Spleen (tissue), 11 donors: ENCODE measurements around the gene WDR88. TPM values are rescaled to one million over a fixed set of nuclear protein-coding genes. Genes with fewer than 3 reads are reported as not detected.

Experiments
- DNase-seq: peaks from one replicate; pipeline ENCODE4 v3.0.0-alpha.2; 2020
- H3K27ac ChIP-seq, 8 donors: fragments of 200-600 bp; sonication (generic) in 7 of 8; 1 replicate in 4 of 8; 2 replicates in 4 of 8; pipeline versions ENCODE4 v1.5.0 to v1.8.0; 2016 to 2021; ENCODE audit warnings: inconsistent platforms in 4 of 8, mild to moderate bottlenecking in 4 of 8, moderate library complexity in 1 of 8
- H3K27me3 ChIP-seq, 7 donors: fragments of 200-600 bp; sonication (generic) in 6 of 7; replicated peaks in 1 of 7; 1 replicate in 4 of 7; 2 replicates in 3 of 7; pipeline versions ENCODE4 v1.5.0 to v1.8.0; 2016 to 2021; ENCODE audit warnings: inconsistent platforms in 3 of 7, mild to moderate bottlenecking in 1 of 7
- H3K36me3 ChIP-seq, 6 donors: fragments of 200-600 bp; sonication (generic) in 5 of 6; 1 replicate in 4 of 6; 2 replicates in 2 of 6; pipeline versions ENCODE4 v1.5.0 to v1.8.0; 2016 to 2021; ENCODE audit warnings: inconsistent platforms in 2 of 6
- H3K4me1 ChIP-seq, 6 donors: fragments of 200-600 bp; sonication (generic) in 5 of 6; 1 replicate in 3 of 6; 2 replicates in 3 of 6; pipeline versions ENCODE4 v1.5.0 to v1.8.0; 2016 to 2021; ENCODE audit warnings: inconsistent platforms in 3 of 6
- H3K4me3 ChIP-seq, 8 donors: fragments of 200-600 bp; sonication (generic) in 7 of 8; 1 replicate in 4 of 8; 2 replicates in 4 of 8; pipeline versions ENCODE4 v1.5.0 to v1.8.0; 2016 to 2021; ENCODE audit warnings: inconsistent platforms in 4 of 8, mild to moderate bottlenecking in 4 of 8, moderate library complexity in 2 of 8
- H3K9me3 ChIP-seq, 8 donors: fragments of 200-600 bp; sonication (generic) in 7 of 8; 1 replicate in 4 of 8; 2 replicates in 4 of 8; pipeline versions ENCODE4 v1.5.0 to v1.8.0; 2016 to 2021; ENCODE audit warnings: inconsistent platforms in 4 of 8
- POLR2A ChIP-seq, 3 donors: fragments of 450-650 bp; IDR thresholded peaks; one replicate each; pipeline ENCODE4 v1.5.1; 2017; ENCODE audit warnings: antibody characterized with exemption in 3 of 3, mild to moderate bottlenecking in 1 of 3
- POLR2AphosphoS5 ChIP-seq, 3 donors: sonication (generic); formaldehyde crosslinking; IDR thresholded peaks; one replicate each; pipeline ENCODE4 v1.5.1; 2017; ENCODE audit warnings: antibody characterized with exemption in 3 of 3
- WGBS, 5 donors: extraction: QIAGEN DNeasy Blood & Tissue Kit in 3 of 5; methylation state at CpG; one replicate each; pipeline versions ENCODE4 v1.1.5 to v1.1.7; 2013 to 2018; 5-methylcytosine and 5-hydroxymethylcytosine counted together
- intact Hi-C: fragments of 100-400 bp; cut with DNase I; formaldehyde crosslinking; loops from one replicate; pipeline ENCODE4 v1.15.0; 2023; ENCODE audit warnings: low total_unique reads
- polyA plus RNA-seq, 3 donors: library from polyadenylated mRNA; stranded (reverse); fragments of 200-250 nt; gene quantifications; one replicate each; pipeline ENCODE4 v1.2.1, GENCODE V29; 2013
- total RNA-seq, 7 donors: library from RNA; depleted of rRNA in 3 of 7; stranded (reverse); fragments of >200 nt in 3 of 7; fragmentation: NEBNext Ultra II Directional in 4 of 7; extraction: Animal tissue kit (Norgen Biotek cat#: 25700) in 4 of 7; gene quantifications; one replicate each; pipeline versions ENCODE4 v1.1.0 to v1.2.1, GENCODE V29; 2016 to 2021
- TF ChIP-seq, protein P1 (sequence below), 11 experiments: fragments of 200-600 bp in 7 of 11; fragments of 450-650 bp in 4 of 11; sonication (generic) in 4 of 11; IDR thresholded peaks in 8 of 11; conservative IDR thresholded peaks in 3 of 11; 1 replicate in 7 of 11; 2 replicates in 4 of 11; pipeline versions ENCODE4 v1.4.0 to v1.8.0; 2016 to 2021; ENCODE audit warnings: antibody characterized with exemption in 11 of 11, inconsistent platforms in 4 of 11, mild to moderate bottlenecking in 1 of 11
- donor health status: healthy with polysubstance abuse.
- donor health status: DM: no; HTN: no; CAD: no; lungs with moderate emphysema.
- donor health status: DM: no; HTN: no; CAD: no.
- donor health status: Bipolar disorder and iron deficiency.
- donor health status: healthy.
- donor health status: DM: no; HTN: no; CAD: no.
- donor health status: DM: yes; HTN: yes; CAD: no.

WDR88 gene
- total and polyA plus RNA-seq, 10 donors: 0.07 TPM; not detected in 9

DNA sequence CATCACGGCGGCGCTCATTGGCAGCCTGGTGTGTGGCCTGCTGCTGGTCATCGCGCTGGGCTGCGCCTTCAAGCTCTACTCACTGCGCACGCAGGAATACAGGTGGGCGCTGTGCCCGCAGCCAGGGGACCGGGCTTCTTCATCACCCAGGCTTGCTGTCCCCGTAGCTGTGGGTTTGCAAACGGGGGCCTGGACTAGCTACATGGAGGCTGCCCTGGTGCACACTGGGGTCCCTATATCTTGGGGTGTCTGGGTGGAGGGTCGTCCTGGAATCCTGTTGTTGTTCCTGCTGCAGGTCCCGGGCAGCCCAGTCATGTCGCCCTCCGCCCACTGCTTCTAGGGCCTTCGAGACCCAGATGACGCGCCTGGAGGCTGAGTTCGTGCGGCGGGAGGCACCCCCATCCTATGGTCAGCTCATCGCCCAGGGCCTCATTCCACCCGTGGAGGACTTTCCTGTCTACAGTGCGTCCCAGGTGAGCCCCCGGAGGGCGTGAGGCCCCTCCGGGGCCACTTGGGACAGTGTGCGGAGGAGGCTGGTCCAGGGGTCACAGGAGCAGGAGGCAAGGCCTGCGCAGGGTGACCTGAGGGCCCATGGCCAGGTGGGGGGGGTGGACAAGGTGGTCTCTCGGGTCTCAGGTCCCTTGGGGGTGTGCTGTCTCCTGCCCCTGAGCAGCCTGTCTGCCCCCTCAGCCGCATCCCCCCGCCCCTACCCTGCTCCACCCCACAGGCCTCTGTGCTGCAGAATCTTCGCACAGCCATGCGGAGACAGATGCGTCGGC, 74.5 kb downstream of the WDR88 start:
- intact Hi-C loops: no loop called here
- DNase-seq: no peak
- WGBS, 5 donors: 86 to 96% (median 94%) methylated on average over 18 to 38 of the region's 38 CpGs
- H3K36me3 ChIP-seq: peaks cover 0 to 52% (median 0%) of the 10 kb centered on the region in 6 donors
- H3K9me3 ChIP-seq: no peaks in the 10 kb centered on the region
- no peak overlapping the region for H3K4me3 ChIP-seq
- peaks cover 0 to 12% (median 3%) of the 10 kb centered on the region in 6 donors for H3K4me1 ChIP-seq
- TF ChIP-seq POLR2A (IDR thresholded peaks at IDR 0.05) (no peak), POLR2AphosphoS5 (IDR thresholded peaks at IDR 0.05) (no peak)
- TF ChIP-seq, protein P1, sequence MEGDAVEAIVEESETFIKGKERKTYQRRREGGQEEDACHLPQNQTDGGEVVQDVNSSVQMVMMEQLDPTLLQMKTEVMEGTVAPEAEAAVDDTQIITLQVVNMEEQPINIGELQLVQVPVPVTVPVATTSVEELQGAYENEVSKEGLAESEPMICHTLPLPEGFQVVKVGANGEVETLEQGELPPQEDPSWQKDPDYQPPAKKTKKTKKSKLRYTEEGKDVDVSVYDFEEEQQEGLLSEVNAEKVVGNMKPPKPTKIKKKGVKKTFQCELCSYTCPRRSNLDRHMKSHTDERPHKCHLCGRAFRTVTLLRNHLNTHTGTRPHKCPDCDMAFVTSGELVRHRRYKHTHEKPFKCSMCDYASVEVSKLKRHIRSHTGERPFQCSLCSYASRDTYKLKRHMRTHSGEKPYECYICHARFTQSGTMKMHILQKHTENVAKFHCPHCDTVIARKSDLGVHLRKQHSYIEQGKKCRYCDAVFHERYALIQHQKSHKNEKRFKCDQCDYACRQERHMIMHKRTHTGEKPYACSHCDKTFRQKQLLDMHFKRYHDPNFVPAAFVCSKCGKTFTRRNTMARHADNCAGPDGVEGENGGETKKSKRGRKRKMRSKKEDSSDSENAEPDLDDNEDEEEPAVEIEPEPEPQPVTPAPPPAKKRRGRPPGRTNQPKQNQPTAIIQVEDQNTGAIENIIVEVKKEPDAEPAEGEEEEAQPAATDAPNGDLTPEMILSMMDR (IDR thresholded peaks at IDR 0.05 in 8 of 11, conservative IDR thresholded peaks at IDR 0.05 in 3 of 11): no peak
- no peak overlapping the region for H3K27ac ChIP-seq
- H3K27me3 ChIP-seq: no peaks in the 10 kb centered on the region

DNA sequence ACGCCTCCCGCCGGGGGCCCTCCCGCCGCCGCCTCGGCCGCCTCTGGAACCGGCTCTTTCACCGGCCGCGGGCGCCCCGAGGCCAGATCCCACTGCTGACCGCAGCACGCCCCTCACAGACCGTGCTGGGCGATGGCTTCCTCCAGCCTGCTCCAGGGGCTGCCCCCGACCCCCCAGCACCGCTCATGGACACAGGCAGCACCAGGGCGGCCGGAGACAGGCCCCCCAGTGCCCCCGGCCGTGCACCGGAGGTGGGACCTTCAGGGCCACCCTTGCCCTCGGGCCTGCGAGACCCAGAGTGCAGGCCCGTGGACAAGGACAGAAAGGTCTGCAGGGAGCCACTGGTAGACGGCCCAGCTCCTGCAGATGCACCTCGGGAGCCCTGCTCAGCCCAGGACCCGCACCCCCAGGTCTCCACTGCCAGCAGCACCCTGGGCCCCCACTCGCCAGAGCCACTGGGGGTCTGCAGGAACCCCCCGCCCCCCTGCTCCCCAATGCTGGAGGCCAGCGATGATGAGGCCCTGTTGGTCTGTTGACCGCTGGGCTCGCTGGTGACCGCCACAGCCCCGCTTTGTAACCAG, 75.2 kb downstream of the WDR88 start:
- TF ChIP-seq POLR2AphosphoS5 (IDR thresholded peaks at IDR 0.05): no peak
- TF ChIP-seq, protein P1 (IDR thresholded peaks at IDR 0.05 in 8 of 11, conservative IDR thresholded peaks at IDR 0.05 in 3 of 11): no peak
- no peak for TF ChIP-seq POLR2A (IDR thresholded peaks at IDR 0.05)
- Histone ChIP-seq H3K36me3 (peaks cover 0 to 52% (median 0%) of the 10 kb centered on the region in 6 donors), H3K27me3 (no peaks in the 10 kb centered on the region), H3K4me3 (no peak overlapping the region), H3K27ac (no peak overlapping the region), H3K4me1 (peaks cover 0 to 12% (median 3%) of the 10 kb centered on the region in 6 donors), H3K9me3 (no peaks in the 10 kb centered on the region)
- WGBS, 5 donors: 89 to 97% (median 93%) methylated on average over 22 to 38 of the region's 38 CpGs
- intact Hi-C loops: no loop called here
- DNase-seq: no peak

DNA sequence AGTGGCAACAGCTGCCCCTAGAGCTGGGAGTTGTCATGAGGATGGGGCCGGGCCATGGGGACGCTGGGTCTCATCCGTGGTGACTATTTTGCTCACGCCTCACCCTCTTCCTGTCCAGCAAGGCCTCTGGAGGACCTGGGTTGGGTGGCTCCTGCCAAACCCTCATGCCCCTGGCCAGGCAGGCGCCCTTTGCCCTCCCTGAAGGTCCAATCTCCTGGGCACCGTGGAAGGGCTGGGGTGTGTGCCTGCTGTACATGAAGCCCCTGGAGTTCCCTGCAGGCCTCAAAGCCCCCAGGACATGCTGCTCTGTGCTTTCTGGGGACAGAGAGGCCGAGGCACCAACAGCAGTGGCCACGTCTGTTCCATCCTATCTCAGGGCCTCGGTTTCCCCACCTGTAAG, 76.0 kb downstream of the WDR88 start:
- Histone ChIP-seq H3K4me1 (peaks cover 0 to 12% (median 3%) of the 10 kb centered on the region in 6 donors), H3K4me3 (no peak overlapping the region), H3K36me3 (peaks cover 0 to 48% (median 0%) of the 10 kb centered on the region in 6 donors), H3K9me3 (no peaks in the 10 kb centered on the region), H3K27ac (no peak overlapping the region), H3K27me3 (no peaks in the 10 kb centered on the region)
- intact Hi-C loops: no loop called here
- TF ChIP-seq POLR2AphosphoS5 (IDR thresholded peaks at IDR 0.05): no peak
- TF ChIP-seq, protein P1 (IDR thresholded peaks at IDR 0.05 in 8 of 11, conservative IDR thresholded peaks at IDR 0.05 in 3 of 11): no peak
- no peak for TF ChIP-seq POLR2A (IDR thresholded peaks at IDR 0.05)
- DNase-seq: no peak
- WGBS, 5 donors: 55 to 83% (median 79%) methylated on average over 5 to 9 of the region's 9 CpGs; no CpG with 5 or more reads in 1 of the 5 donors

DNA sequence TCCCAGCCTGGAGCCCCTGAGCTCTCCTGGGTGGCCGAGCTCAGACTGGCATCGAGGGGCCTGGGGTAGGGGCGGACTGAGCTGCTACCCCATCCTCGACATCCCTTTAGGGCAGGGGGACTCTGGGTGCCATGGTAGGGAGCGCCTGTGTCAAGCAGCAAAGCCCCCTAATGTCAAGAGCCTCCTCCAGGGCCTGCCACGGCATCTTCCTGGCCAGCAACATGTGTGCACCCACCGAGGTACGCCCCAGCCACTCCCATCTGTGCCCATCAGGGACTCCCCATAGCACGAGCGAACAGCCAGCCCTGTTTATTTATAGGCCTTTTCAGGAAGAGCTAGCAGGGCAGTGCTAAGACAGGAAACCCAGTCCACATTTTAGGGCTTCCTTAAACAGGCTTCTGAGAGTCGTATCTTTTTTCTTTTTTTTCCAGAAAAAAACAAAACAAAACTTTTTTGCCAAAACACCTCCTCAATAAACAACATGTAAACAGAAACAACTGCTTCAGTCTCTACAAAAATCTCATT, 76.5 kb downstream of the WDR88 start:
- TF ChIP-seq POLR2AphosphoS5 (IDR thresholded peaks at IDR 0.05): no peak
- TF ChIP-seq POLR2A (IDR thresholded peaks at IDR 0.05): no peak
- TF ChIP-seq, protein P1 (IDR thresholded peaks at IDR 0.05 in 8 of 11, conservative IDR thresholded peaks at IDR 0.05 in 3 of 11): no peak
- intact Hi-C loops: no loop called here
- Histone ChIP-seq H3K4me1 (peaks cover 0 to 12% (median 3%) of the 10 kb centered on the region in 6 donors), H3K27ac (no peak overlapping the region), H3K27me3 (no peaks in the 10 kb centered on the region), H3K4me3 (no peak overlapping the region), H3K9me3 (no peaks in the 10 kb centered on the region), H3K36me3 (peaks cover 0 to 42% (median 0%) of the 10 kb centered on the region in 6 donors)
- no peak for DNase-seq
- 15 to 48% (median 45%) methylated on average over 6 to 11 of the region's 11 CpGs for WGBS, 5 donors
